Measurements from ENCODE around the gene COL4A2. TPM values are rescaled to one million over a fixed set of nuclear protein-coding genes. Genes with fewer than 3 reads are reported as not detected.

Gene COL4A2
- polyA plus RNA-seq, 1 experiment = 886 TPM

DNA sequence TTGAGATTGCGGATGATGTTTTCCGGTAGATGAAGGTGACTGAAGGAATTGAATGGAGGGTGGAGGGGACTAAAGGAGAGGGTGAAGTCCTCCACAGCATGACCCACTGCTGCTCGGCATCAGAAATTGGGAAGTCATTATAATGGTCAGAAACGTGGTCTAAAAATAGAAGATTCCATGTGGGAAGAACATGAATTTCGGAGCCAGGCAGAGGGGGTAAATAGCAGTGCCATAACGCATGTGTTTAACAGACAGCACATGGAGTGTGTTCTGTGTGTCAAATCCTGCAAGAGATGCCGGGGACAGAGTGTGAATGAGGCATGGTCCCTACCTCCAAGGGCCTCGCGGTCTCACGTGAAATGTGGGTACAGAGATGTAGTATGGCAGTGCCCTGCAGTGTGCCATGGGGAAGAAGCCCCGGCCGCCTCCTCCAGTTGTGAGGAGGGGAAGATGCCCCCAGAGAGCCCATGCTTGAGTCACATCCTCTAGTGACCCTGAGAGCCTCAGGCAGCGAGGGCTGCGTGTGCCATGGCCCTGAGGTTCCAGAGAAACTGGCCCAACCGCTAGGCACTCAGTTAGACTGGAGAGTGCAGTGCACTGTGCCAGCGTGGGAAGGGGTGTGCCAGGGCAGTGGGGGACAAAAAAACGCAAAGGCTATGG, 106.1 kb downstream of the COL4A2 start:
- Histone ChIP-seq H3K4me3 (ENCODE audit: low read depth, low read length) (no peak overlapping the region), H3K27me3 (ENCODE audit: control insufficient read depth, insufficient read depth, low read length) (no peaks in the 10 kb centered on the region), H3K36me3 (ENCODE audit: control insufficient read depth, insufficient read depth, low read length) (peaks cover 2% of the 10 kb centered on the region; the same call in 1 of the 2 replicates)
- no peak for TF ChIP-seq CTCF (IDR thresholded peaks at IDR 0.05; ENCODE audit: insufficient read depth, low read depth, low read length)
- ChIA-PET CTCF (interaction anchor here (1.2 to 3.6 kb wide), 10 partner anchors 43 to 190 kb away, joined by 3 to 27 read pairs (median 4); partner anchors contain the start of genes COL4A1 and COL4A2), POLR2A (interaction anchor here (0.9 kb wide), 1 partner anchor 12 kb away, joined by 10 read pairs; no protein-coding TSS in a partner anchor)
- no peak for DNase-seq (ENCODE audit: low read depth)

GRCh38 chr13:110413676-110414040, 106.6 kb downstream of the COL4A2 start:
- CTCF ChIA-PET = no interaction called here
- POLR2A ChIA-PET = interaction anchor here (0.9 kb wide), 1 partner anchor 13 kb away, joined by 10 read pairs; no protein-coding TSS in a partner anchor
- no peak for DNase-seq (ENCODE audit: low read depth)
- Histone ChIP-seq H3K4me3 (ENCODE audit: low read depth, low read length) (no peak overlapping the region), H3K36me3 (ENCODE audit: control insufficient read depth, insufficient read depth, low read length) (peaks cover 2% of the 10 kb centered on the region; the same call in 1 of the 2 replicates), H3K27me3 (ENCODE audit: control insufficient read depth, insufficient read depth, low read length) (no peaks in the 10 kb centered on the region)
- no peak for TF ChIP-seq CTCF (IDR thresholded peaks at IDR 0.05; ENCODE audit: insufficient read depth, low read depth, low read length)

GRCh38 chr13:110414283-110414682, 107.2 kb downstream of the COL4A2 start:
- ChIA-PET POLR2A (interaction anchor here (0.9 kb wide), 1 partner anchor 13 kb away, joined by 10 read pairs; no protein-coding TSS in a partner anchor), CTCF (no interaction called here)
- Histone ChIP-seq H3K36me3 (ENCODE audit: control insufficient read depth, insufficient read depth, low read length) (peaks cover 2% of the 10 kb centered on the region; the same call in 1 of the 2 replicates), H3K27me3 (ENCODE audit: control insufficient read depth, insufficient read depth, low read length) (no peaks in the 10 kb centered on the region), H3K4me3 (ENCODE audit: low read depth, low read length) (no peak overlapping the region)
- no peak for DNase-seq (ENCODE audit: low read depth)
- TF ChIP-seq CTCF (IDR thresholded peaks at IDR 0.05; ENCODE audit: insufficient read depth, low read depth, low read length) = no peak

- ChIA-PET CTCF (no interaction called here), POLR2A (no interaction called here)
- Histone ChIP-seq H3K4me3 (ENCODE audit: low read depth, low read length) (no peak overlapping the region), H3K36me3 (ENCODE audit: control insufficient read depth, insufficient read depth, low read length) (peaks cover 2% of the 10 kb centered on the region; the same call in 1 of the 2 replicates), H3K27me3 (ENCODE audit: control insufficient read depth, insufficient read depth, low read length) (no peaks in the 10 kb centered on the region)
- DNase-seq (ENCODE audit: low read depth) = no peak
- TF ChIP-seq CTCF (IDR thresholded peaks at IDR 0.05; ENCODE audit: insufficient read depth, low read depth, low read length) = no peak
Measured at GRCh38 chr13:110414931-110415330, 107.8 kb downstream of the COL4A2 start.

DNA sequence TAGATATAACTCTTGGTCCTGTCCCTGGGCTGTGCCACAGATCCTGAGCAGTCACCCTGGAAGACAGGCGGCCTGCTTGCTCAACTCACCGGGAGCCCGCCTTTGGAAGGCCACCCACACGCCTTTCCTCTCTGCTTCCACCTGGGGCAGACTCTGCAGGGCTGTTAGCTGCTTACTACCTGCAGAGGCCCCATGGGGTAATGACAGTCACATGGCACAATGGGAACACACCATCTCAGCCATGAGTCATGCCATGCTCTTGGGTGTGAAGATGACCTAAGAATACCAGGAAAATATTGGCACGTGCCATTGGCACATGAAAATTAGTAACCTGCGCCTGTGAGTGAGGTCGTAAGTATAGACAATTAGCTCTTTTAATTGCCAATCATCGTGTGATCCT, 108.6 kb downstream of the COL4A2 start:
- CTCF ChIA-PET = no interaction called here
- no peak for DNase-seq (ENCODE audit: low read depth)
- H3K4me3 ChIP-seq (ENCODE audit: low read depth, low read length) = no peak overlapping the region
- POLR2A ChIA-PET = no interaction called here
- TF ChIP-seq CTCF (IDR thresholded peaks at IDR 0.05; ENCODE audit: insufficient read depth, low read depth, low read length) = no peak
- no peaks in the 10 kb centered on the region for H3K27me3 ChIP-seq (ENCODE audit: control insufficient read depth, insufficient read depth, low read length)
- H3K36me3 ChIP-seq (ENCODE audit: control insufficient read depth, insufficient read depth, low read length) = peaks cover 2% of the 10 kb centered on the region; the same call in 1 of the 2 replicates
